K562 (cell line): ENCODE data around the gene NAE1. TPM values are rescaled to one million over a fixed set of nuclear protein-coding genes. Genes with fewer than 3 reads are reported as not detected.

ENCODE experiments used
- ASH1L ChIP-seq: fragments of 450-650 bp; IDR thresholded peaks from 2 replicates; pipeline ENCODE4 v1.6.1; 2018; ENCODE audit warnings: borderline replicate concordance, mild to moderate bottlenecking, low read depth; ENCODE audit not compliant: partially characterized antibody
- CBFA2T3 ChIP-seq: fragments of 450-650 bp; IDR thresholded peaks from 2 replicates; pipeline ENCODE4 v1.6.1; 2017
- CBX8 ChIP-seq: fragments of 200-600 bp; sonication (generic); IDR thresholded peaks from 2 replicates; pipeline ENCODE4 v1.6.1; 2012; ENCODE audit warnings: borderline replicate concordance, mixed run types, low read depth, mild to moderate bottlenecking, moderate library complexity, mixed read lengths, low read length, control low read depth, inconsistent platforms; ENCODE audit not compliant: poor library complexity, severe bottlenecking; ENCODE audit errors: extremely low read depth
- HDAC2 ChIP-seq: fragments of 450-650 bp; IDR thresholded peaks from 2 replicates; pipeline ENCODE4 v1.6.1; 2016; ENCODE audit warnings: mild to moderate bottlenecking
- HMG20B ChIP-seq: fragments of 250-450 bp; sonication (Bioruptor Pico); IDR thresholded peaks from 2 replicates; pipeline ENCODE4 v1.5.0; 2021; ENCODE audit warnings: mild to moderate bottlenecking
- KDM1A ChIP-seq, 2 experiments: fragments of 450-650 bp; IDR thresholded peaks; 2 replicates each; pipeline ENCODE4 v1.6.1; 2016; ENCODE audit warnings: mild to moderate bottlenecking in 2 of 2
- NEUROD1 ChIP-seq: fragments of 150-350 bp; IDR thresholded peaks from 2 replicates; pipeline ENCODE4 v1.6.1; 2014; ENCODE audit warnings: borderline replicate concordance, low read length, low read depth; ENCODE audit not compliant: partially characterized antibody
- SNRNP70 ChIP-seq: fragments of 200-400 bp; formaldehyde crosslinking; optimal IDR thresholded peaks from 2 replicates; pipeline ENCODE3; 2017; ENCODE audit warnings: low read depth, low read length
- SRSF7 ChIP-seq: fragments of 200-400 bp; formaldehyde crosslinking; optimal IDR thresholded peaks from 2 replicates; pipeline ENCODE3; 2017; ENCODE audit warnings: mild to moderate bottlenecking, low read depth, low read length
- THRAP3 ChIP-seq: fragments of 450-650 bp; IDR thresholded peaks from 2 replicates; pipeline ENCODE4 v1.6.1; 2016; ENCODE audit warnings: mild to moderate bottlenecking, inconsistent platforms, borderline replicate concordance
- XRCC3 ChIP-seq: fragments of 450-650 bp; IDR thresholded peaks from 2 replicates; pipeline ENCODE4 v1.6.1; 2017; ENCODE audit warnings: mild to moderate bottlenecking, moderate library complexity
- ZC3H8 ChIP-seq: fragments of 450-650 bp; IDR thresholded peaks from 2 replicates; pipeline ENCODE4 v1.6.1; 2017
- ZNF143 ChIP-seq: sonication (generic); formaldehyde crosslinking; IDR thresholded peaks from 2 replicates; pipeline ENCODE4 v1.9.0; 2022; ENCODE audit warnings: mild to moderate bottlenecking, missing genetic modification reagents
- ZNF184 ChIP-seq: sonication (generic); formaldehyde crosslinking; IDR thresholded peaks from 2 replicates; pipeline ENCODE4 v1.5.0; 2020; ENCODE audit warnings: missing genetic modification reagents
- ZNF551 ChIP-seq: fragments of 250-450 bp; sonication (Bioruptor Pico); IDR thresholded peaks from 2 replicates; pipeline ENCODE4 v1.5.0; 2021; ENCODE audit warnings: mild to moderate bottlenecking, moderate library complexity
- ZNF717 ChIP-seq: fragments of 250-450 bp; sonication (Bioruptor Pico); IDR thresholded peaks from 2 replicates; pipeline ENCODE4 v1.5.0; 2021
- polyA plus RNA-seq, 8 experiments: library from polyadenylated mRNA; depleted of rRNA in 4 of 8; stranded (reverse) in 5 of 8; unstranded in 3 of 8; fragments of >200 nt; fragmentation: Nextera tagmentation in 2 of 8; fragmentation: Illumina TruSeq in 1 of 8; extraction: Ambion mirVana in 2 of 8; extraction: Trizol in 1 of 8; gene quantifications; 2 replicates each; pipeline versions ENCODE4 v1.2.1 to v1.2.3, GENCODE V29; 2011 to 2014; ENCODE audit warnings: inconsistent platforms in 1 of 8, missing spikeins in 1 of 8
- total RNA-seq, 7 experiments: library from RNA; depleted of rRNA in 6 of 7; stranded (reverse); fragments of >200 nt in 6 of 7; fragmentation: Illumina TruSeq in 2 of 7; extraction: Trizol in 2 of 7; gene quantifications; 2 replicates each; pipeline versions ENCODE4 v1.2.1 to v1.2.3, GENCODE V29; 2011 to 2021; ENCODE audit warnings: low replicate concordance in 1 of 7
- TF ChIP-seq, protein P1 (sequence below): fragments of 450-650 bp; formaldehyde crosslinking; IDR thresholded peaks from 2 replicates; pipeline ENCODE4 v1.4.0; 2020; ENCODE audit warnings: mild to moderate bottlenecking, moderate library complexity
- TF ChIP-seq, protein P2 (sequence below): sonication (generic); formaldehyde crosslinking; IDR thresholded peaks from 2 replicates; pipeline ENCODE4 v1.8.0; 2022; ENCODE audit warnings: mild to moderate bottlenecking, missing genetic modification reagents
- TF ChIP-seq, protein P3 (sequence below): fragments of 250-450 bp; sonication (Bioruptor Pico); IDR thresholded peaks from 2 replicates; pipeline ENCODE4 v1.8.0; 2021; ENCODE audit warnings: moderate library complexity, mild to moderate bottlenecking, inconsistent platforms
- TF ChIP-seq, protein P4 (sequence below): sonication (generic); formaldehyde crosslinking; IDR thresholded peaks from 2 replicates; pipeline ENCODE4 v1.8.0; 2022; ENCODE audit warnings: mild to moderate bottlenecking, missing genetic modification reagents

NAE1 gene
- total and polyA plus RNA-seq, 9 of the 15 experiments (the other 6 are each of a cell fraction or from before 2014, with no cell fraction given) = 165 to 294 (median 230) TPM

DNA sequence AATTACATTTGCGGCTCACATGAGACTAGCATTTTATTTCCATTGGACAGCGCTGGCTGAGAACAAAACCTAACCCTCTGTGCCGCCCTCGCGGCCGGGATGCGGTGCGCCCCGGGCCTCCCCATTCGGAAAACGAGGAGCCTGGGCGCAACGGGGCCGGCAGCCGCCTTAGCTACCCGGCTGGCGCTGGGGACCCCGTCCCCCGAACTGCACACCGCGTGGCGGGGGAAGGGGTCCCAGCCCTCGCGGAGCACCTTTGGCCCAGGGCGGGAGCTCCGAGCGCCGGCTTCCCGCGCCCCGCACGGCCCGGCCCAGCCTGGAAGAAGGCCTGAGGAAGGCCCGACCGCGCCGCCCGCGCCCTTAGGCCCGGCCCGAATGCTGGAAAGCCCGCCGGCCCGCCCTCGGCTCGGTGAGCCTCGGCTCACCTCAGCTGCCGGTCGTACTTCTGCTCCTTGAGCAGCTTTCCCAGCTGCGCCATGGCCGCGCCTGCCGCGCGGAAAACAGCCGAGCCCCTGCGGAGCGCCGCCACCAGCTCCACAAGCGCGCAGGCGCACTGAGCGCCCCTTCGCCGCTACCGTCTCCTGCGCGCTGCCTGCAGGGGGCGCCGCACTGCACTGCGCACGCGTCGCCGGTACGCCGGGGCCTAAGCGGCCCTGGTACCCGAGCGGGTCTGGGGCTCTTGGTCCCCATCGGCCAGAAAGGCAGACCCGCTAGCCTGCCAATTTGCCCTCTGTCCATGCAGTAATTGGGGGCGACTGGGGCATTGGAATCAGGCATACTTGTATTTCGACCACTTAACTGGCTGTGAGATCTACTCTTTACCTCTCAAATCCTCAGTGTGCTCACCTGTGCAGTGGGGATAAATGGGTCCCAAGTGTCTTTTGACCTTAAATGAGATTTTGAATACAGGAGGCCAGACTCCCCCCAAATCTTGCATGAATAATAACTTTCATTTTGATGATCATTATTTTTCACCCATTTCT lies at the start of gene NAE1 (continued):
- TF ChIP-seq CBX8 (no peak), ZNF184 (CRISPR knock-in tag) (no peak), KDM1A (IDR thresholded peaks at IDR 0.05) (peak; percentile 91 to 95), XRCC3 (no peak), THRAP3 (no peak), ZC3H8 (no peak), ASH1L (no peak), SRSF7 (no peak), ZNF551 (no peak), ZNF717 (no peak), HMG20B (no peak), HDAC2 (peak; percentile 97), CBFA2T3 (no peak), ZNF143 (no peak), NEUROD1 (no peak), SNRNP70 (no peak)
- TF ChIP-seq, protein P1, sequence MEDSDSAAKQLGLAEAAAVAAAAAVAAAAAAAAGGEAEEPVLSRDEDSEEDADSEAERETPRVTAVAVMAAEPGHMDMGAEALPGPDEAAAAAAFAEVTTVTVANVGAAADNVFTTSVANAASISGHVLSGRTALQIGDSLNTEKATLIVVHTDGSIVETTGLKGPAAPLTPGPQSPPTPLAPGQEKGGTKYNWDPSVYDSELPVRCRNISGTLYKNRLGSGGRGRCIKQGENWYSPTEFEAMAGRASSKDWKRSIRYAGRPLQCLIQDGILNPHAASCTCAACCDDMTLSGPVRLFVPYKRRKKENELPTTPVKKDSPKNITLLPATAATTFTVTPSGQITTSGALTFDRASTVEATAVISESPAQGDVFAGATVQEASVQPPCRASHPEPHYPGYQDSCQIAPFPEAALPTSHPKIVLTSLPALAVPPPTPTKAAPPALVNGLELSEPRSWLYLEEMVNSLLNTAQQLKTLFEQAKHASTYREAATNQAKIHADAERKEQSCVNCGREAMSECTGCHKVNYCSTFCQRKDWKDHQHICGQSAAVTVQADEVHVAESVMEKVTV (CRISPR knock-in tag) = no peak
- TF ChIP-seq, protein P2, sequence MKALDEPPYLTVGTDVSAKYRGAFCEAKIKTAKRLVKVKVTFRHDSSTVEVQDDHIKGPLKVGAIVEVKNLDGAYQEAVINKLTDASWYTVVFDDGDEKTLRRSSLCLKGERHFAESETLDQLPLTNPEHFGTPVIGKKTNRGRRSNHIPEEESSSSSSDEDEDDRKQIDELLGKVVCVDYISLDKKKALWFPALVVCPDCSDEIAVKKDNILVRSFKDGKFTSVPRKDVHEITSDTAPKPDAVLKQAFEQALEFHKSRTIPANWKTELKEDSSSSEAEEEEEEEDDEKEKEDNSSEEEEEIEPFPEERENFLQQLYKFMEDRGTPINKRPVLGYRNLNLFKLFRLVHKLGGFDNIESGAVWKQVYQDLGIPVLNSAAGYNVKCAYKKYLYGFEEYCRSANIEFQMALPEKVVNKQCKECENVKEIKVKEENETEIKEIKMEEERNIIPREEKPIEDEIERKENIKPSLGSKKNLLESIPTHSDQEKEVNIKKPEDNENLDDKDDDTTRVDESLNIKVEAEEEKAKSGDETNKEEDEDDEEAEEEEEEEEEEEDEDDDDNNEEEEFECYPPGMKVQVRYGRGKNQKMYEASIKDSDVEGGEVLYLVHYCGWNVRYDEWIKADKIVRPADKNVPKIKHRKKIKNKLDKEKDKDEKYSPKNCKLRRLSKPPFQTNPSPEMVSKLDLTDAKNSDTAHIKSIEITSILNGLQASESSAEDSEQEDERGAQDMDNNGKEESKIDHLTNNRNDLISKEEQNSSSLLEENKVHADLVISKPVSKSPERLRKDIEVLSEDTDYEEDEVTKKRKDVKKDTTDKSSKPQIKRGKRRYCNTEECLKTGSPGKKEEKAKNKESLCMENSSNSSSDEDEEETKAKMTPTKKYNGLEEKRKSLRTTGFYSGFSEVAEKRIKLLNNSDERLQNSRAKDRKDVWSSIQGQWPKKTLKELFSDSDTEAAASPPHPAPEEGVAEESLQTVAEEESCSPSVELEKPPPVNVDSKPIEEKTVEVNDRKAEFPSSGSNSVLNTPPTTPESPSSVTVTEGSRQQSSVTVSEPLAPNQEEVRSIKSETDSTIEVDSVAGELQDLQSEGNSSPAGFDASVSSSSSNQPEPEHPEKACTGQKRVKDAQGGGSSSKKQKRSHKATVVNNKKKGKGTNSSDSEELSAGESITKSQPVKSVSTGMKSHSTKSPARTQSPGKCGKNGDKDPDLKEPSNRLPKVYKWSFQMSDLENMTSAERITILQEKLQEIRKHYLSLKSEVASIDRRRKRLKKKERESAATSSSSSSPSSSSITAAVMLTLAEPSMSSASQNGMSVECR (CRISPR knock-in tag) = peak; percentile 51; the same call in 1 of the 2 replicates
- TF ChIP-seq, protein P3, sequence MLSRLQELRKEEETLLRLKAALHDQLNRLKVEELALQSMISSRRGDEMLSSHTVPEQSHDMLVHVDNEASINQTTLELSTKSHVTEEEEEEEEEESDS (CRISPR knock-in tag) = no peak
- TF ChIP-seq, protein P4, sequence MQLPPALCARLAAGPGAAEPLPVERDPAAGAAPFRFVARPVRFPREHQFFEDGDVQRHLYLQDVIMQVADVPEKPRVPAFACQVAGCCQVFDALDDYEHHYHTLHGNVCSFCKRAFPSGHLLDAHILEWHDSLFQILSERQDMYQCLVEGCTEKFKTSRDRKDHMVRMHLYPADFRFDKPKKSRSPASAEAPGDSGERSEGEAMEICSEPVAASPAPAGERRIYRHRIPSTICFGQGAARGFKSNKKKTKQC = peak; percentile 90
